GM23248 (cell line): ENCODE results near the gene SEC31B. TPM values are rescaled to one million over a fixed set of nuclear protein-coding genes. Genes with fewer than 3 reads are reported as not detected.
A peak's percentile ranks its signal among the peaks of the same experiment; 100 is the strongest.

Experiments
- DNase-seq: peaks from one replicate; pipeline ENCODE4 v3.0.0-alpha.2; 2015
- H2AFZ ChIP-seq: fragments of 200-600 bp; sonication (generic); 2 replicates; pipeline ENCODE4 v1.6.1; 2016; ENCODE audit warnings: antibody characterized with exemption
- H3F3A ChIP-seq: fragments of 200-600 bp; sonication (generic); 2 replicates; pipeline ENCODE4 v1.6.1; 2016; ENCODE audit warnings: mild to moderate bottlenecking, antibody characterized with exemption, mixed run types; ENCODE audit not compliant: insufficient read depth
- H3K27ac ChIP-seq: fragments of 200-600 bp; sonication (generic); 2 replicates; pipeline ENCODE4 v1.5.1; 2016; ENCODE audit warnings: mild to moderate bottlenecking
- H3K27me3 ChIP-seq: fragments of 200-600 bp; sonication (generic); replicated peaks from 2 replicates; pipeline ENCODE4 v1.6.1; 2016; ENCODE audit warnings: mild to moderate bottlenecking; ENCODE audit not compliant: insufficient read depth
- H3K36me3 ChIP-seq: fragments of 200-600 bp; sonication (generic); 2 replicates; pipeline ENCODE4 v1.6.1; 2016; ENCODE audit warnings: low read depth, mild to moderate bottlenecking
- H3K4me1 ChIP-seq: fragments of 200-600 bp; sonication (generic); 2 replicates; pipeline ENCODE4 v1.6.1; 2016; ENCODE audit warnings: mild to moderate bottlenecking; ENCODE audit not compliant: insufficient read depth
- H3K4me2 ChIP-seq: fragments of 200-600 bp; sonication (generic); one replicate; pipeline ENCODE4 v1.6.1; 2016; ENCODE audit warnings: mild to moderate bottlenecking; ENCODE audit not compliant: unreplicated experiment
- H3K4me3 ChIP-seq: fragments of 200-600 bp; sonication (generic); 2 replicates; pipeline ENCODE4 v1.5.1; 2016; ENCODE audit warnings: mild to moderate bottlenecking
- H3K79me2 ChIP-seq: fragments of 200-600 bp; sonication (generic); 2 replicates; pipeline ENCODE4 v1.6.1; 2016; ENCODE audit warnings: mild to moderate bottlenecking; ENCODE audit not compliant: insufficient read depth
- H3K9ac ChIP-seq: fragments of 200-600 bp; sonication (generic); 2 replicates; pipeline ENCODE4 v1.6.1; 2016; ENCODE audit warnings: mild to moderate bottlenecking
- H3K9me2 ChIP-seq: fragments of 200-600 bp; sonication (generic); 2 replicates; pipeline ENCODE4 v1.6.1; 2016; ENCODE audit warnings: mixed run types, mild to moderate bottlenecking, moderate library complexity; ENCODE audit not compliant: insufficient read depth
- H3K9me3 ChIP-seq: fragments of 200-600 bp; sonication (generic); one replicate; pipeline ENCODE4 v1.6.1; 2017; ENCODE audit warnings: low read depth
- H4K20me1 ChIP-seq: fragments of 200-600 bp; sonication (generic); 2 replicates; pipeline ENCODE4 v1.6.0; 2016; ENCODE audit not compliant: insufficient read depth
- EZH2 ChIP-seq: fragments of 200-600 bp; sonication (generic); IDR thresholded peaks from 2 replicates; pipeline ENCODE4 v1.6.1; 2018; ENCODE audit warnings: antibody characterized with exemption, mild to moderate bottlenecking; ENCODE audit not compliant: insufficient read depth, poor library complexity, severe bottlenecking
- EZH2phosphoT487 ChIP-seq: fragments of 200-600 bp; sonication (generic); IDR thresholded peaks from 2 replicates; pipeline ENCODE4 v1.6.1; 2018; ENCODE audit warnings: antibody characterized with exemption, moderate library complexity, mild to moderate bottlenecking, low read depth; ENCODE audit not compliant: insufficient read depth
- WGBS, 2 experiments: methylation state at CpG; one replicate each; pipeline ENCODE4 v1.1.6; 2015 to 2017; ENCODE audit warnings: low lambda C conversion rate in 2 of 2, low coverage in 1 of 2; ENCODE audit errors: missing lambda C conversion rate in 2 of 2; 5-methylcytosine and 5-hydroxymethylcytosine counted together
- in situ Hi-C: fragments of 300-500 bp; cut with MboI; formaldehyde crosslinking; loops from 2 replicates; pipeline ENCODE4 v1.15.0; 2020
- polyA plus RNA-seq: library from polyadenylated mRNA; unstranded; fragments of >200 nt; fragmentation: Nextera tagmentation; extraction: Ambion mirVana; gene quantifications from 2 replicates; pipeline ENCODE4 v1.2.1, GENCODE V29; 2016
- total RNA-seq: library from RNA; depleted of rRNA; stranded (reverse); fragments of >200 nt; shearing (Covaris generic); gene quantifications from 2 replicates; pipeline ENCODE4 v1.2.3, GENCODE V29; 2014

SEC31B gene
- total and polyA plus RNA-seq, 2 experiments from 2014 or later, result 2.5 to 4.5 TPM

DNA sequence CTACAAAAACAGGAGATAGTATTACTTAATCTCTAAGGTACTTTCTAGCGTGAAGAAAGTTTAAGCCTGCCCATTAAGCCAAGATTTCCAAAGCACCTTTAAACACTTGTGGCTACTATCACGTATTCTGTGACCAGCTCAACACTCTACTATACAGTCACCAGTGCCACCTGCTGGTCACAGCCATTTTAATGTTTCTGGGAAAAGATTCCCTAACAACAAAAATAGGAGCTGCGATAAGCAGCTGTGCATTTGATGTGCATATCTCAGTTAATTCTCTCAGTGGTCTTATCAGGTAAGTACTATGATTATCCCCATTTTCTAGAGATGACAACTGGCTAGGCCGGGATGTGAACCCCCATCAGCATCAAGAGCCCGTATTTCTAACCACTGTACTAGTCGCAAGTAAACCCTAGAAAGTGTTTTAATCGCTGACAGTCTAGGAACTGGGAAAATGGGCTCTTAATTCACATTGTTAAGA is 860 bp downstream of the SEC31B start:
- TF ChIP-seq EZH2, result no peak
- TF ChIP-seq EZH2phosphoT487, result no peak
- no peaks in the 10 kb centered on the region for H3K27me3 ChIP-seq
- WGBS, 2 experiments, result 7 to 11% methylated on average over 7 of the region's 7 CpGs
- no peaks in the 10 kb centered on the region for H4K20me1 ChIP-seq
- peaks cover 7% of the 10 kb centered on the region; the same call in 1 of the 2 replicates for H3K36me3 ChIP-seq
- no peak overlapping the region for H3K27ac ChIP-seq
- peaks cover 34% of the 10 kb centered on the region for H3F3A ChIP-seq
- no peaks in the 10 kb centered on the region for H3K9me3 ChIP-seq
- peak overlapping the region; percentile 51 for H2AFZ ChIP-seq
- no peaks in the 10 kb centered on the region for H3K79me2 ChIP-seq
- peak overlapping the region; percentile 77 for H3K4me2 ChIP-seq
- H3K9me2 ChIP-seq, result no peaks in the 10 kb centered on the region
- peak overlapping the region; percentile 0; the same call in 1 of the 2 replicates for H3K9ac ChIP-seq
- DNase-seq, result peak; percentile 79
- peak overlapping the region; percentile 52 for H3K4me3 ChIP-seq
- peaks cover 40% of the 10 kb centered on the region for H3K4me1 ChIP-seq
- in situ Hi-C loops, result loop anchor here (10.0 kb wide), 1 partner anchor 174 kb away; the partner anchor contains the start of gene SCD

DNA sequence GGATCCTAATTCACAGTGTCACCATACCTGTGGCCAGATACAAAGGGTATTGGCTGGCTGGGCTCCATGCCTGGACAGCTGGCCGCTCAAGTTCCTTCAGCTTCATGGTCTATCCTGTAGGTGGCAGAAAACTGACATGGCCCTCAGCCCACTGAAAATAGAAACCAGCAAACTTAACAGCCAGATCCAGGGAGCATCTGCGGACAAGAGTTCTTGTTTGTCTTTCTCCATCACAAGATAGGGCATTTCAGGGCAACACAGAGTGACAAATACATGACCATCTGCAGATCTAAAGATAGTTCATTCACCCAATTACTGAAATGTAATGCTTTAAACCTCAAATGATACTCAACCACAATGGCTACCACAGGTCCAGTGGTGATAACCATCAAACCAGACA is 2.8 kb downstream of the SEC31B start:
- H3K9me3 ChIP-seq, result no peaks in the 10 kb centered on the region
- H3K27me3 ChIP-seq, result no peaks in the 10 kb centered on the region
- no peaks in the 10 kb centered on the region for H3K36me3 ChIP-seq
- no peaks in the 10 kb centered on the region for H3K79me2 ChIP-seq
- H3F3A ChIP-seq, result peaks cover 20% of the 10 kb centered on the region
- DNase-seq, result no peak
- H3K4me1 ChIP-seq, result peaks cover 28% of the 10 kb centered on the region
- H3K4me2 ChIP-seq, result no peak overlapping the region
- no peak for TF ChIP-seq EZH2phosphoT487
- TF ChIP-seq EZH2, result no peak
- H4K20me1 ChIP-seq, result no peaks in the 10 kb centered on the region
- no peak overlapping the region for H2AFZ ChIP-seq
- no peaks in the 10 kb centered on the region for H3K9me2 ChIP-seq
- H3K9ac ChIP-seq, result no peak overlapping the region
- WGBS, 2 experiments, result 69 to 81% methylated on average over 2 of the region's 2 CpGs
- no peak overlapping the region for H3K4me3 ChIP-seq
- in situ Hi-C loops, result loop anchor here (10.0 kb wide), 1 partner anchor 172 kb away; the partner anchor contains the start of gene SCD
- H3K27ac ChIP-seq, result no peak overlapping the region

DNA sequence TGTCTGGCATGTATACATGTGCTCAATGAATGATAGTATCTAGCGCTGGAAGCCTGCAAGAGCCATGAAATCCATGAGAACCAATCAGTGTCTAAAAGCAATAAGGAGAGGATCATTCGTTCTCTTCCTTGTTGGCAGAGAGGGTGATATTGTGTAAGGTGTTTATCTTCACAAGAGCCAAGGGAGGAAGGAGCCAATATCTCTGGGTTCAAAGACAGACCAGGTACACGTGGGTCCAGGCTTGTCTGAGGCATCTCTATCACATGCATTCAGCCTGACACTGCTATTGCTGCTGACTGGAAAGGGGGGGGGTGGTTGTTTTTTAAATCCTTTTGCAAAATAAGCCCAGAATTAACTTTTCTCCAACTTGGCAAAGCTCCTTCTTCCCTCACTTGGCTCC is 4.0 kb downstream of the SEC31B start:
- no peaks in the 10 kb centered on the region for H3K9me2 ChIP-seq
- H3K36me3 ChIP-seq, result no peaks in the 10 kb centered on the region
- no peaks in the 10 kb centered on the region for H3K9me3 ChIP-seq
- no peaks in the 10 kb centered on the region for H3K27me3 ChIP-seq
- H3K4me3 ChIP-seq, result no peak overlapping the region
- H3K4me1 ChIP-seq, result peaks cover 16% of the 10 kb centered on the region
- no peak for TF ChIP-seq EZH2phosphoT487
- no peak for TF ChIP-seq EZH2
- WGBS, 2 experiments, result 87 to 91% methylated on average over 3 of the region's 3 CpGs
- DNase-seq, result no peak
- no peak overlapping the region for H3K27ac ChIP-seq
- H4K20me1 ChIP-seq, result no peaks in the 10 kb centered on the region
- no peak overlapping the region for H3K9ac ChIP-seq
- in situ Hi-C loops, result loop anchor here (10.0 kb wide), 1 partner anchor 171 kb away; the partner anchor contains the start of gene SCD
- no peak overlapping the region for H3K4me2 ChIP-seq
- no peak overlapping the region for H2AFZ ChIP-seq
- peaks cover 7% of the 10 kb centered on the region for H3F3A ChIP-seq
- H3K79me2 ChIP-seq, result no peaks in the 10 kb centered on the region

DNA sequence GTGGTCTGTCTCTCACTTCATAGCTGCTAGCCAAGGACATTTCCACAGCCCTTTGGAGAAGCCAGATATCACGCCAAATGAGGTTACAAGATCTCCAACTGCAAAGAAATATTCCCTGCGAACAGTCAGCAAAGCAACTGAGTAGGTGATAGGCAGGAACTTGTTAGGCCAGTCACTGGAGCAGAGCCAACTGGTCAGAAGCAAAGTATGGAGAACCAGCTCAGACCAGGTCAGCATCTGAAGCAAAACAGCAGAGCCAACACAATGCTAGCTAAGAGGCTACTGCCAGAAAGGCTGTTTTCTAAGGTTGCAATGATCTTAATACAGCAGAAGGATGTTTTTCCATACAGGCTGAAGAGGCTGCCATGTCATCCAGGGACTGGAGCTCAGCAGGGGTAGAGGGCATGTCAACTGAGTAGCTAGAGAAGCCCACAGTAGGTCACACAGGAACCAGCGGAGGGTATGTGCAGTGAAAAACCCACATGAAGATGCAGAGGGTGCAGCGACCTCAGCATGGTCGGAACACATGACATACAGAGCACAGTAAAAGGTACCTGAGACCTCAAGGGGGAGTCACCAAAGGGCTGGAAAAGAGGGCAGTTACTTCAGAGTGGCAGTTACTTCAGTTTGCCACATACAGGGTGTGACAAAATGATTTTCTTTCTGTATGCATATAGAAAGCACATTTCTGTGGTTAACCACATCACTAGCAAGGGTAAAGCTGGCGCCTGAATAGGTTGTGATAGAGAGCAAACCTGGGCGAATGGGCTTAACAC is 8.9 kb downstream of the SEC31B start:
- no peaks in the 10 kb centered on the region for H3K27me3 ChIP-seq
- H3K36me3 ChIP-seq, result no peaks in the 10 kb centered on the region
- no peaks in the 10 kb centered on the region for H3K9me3 ChIP-seq
- H3F3A ChIP-seq, result peaks cover 14% of the 10 kb centered on the region
- no peak overlapping the region for H3K27ac ChIP-seq
- in situ Hi-C loops, result loop anchor here (10.0 kb wide), 1 partner anchor 166 kb away; the partner anchor contains the start of gene SCD
- no peak for TF ChIP-seq EZH2phosphoT487
- TF ChIP-seq EZH2, result no peak
- peaks cover 15% of the 10 kb centered on the region for H3K4me1 ChIP-seq
- no peak overlapping the region for H3K4me3 ChIP-seq
- WGBS, 2 experiments, result 91 to 94% methylated on average over 7 of the region's 7 CpGs
- no peak overlapping the region for H3K4me2 ChIP-seq
- no peaks in the 10 kb centered on the region for H3K79me2 ChIP-seq
- no peak for DNase-seq
- H3K9ac ChIP-seq, result no peak overlapping the region
- H4K20me1 ChIP-seq, result no peaks in the 10 kb centered on the region
- no peaks in the 10 kb centered on the region for H3K9me2 ChIP-seq
- no peak overlapping the region for H2AFZ ChIP-seq
